HG03469 (cell line): ENCODE measurements around the gene DENND2D.

Experiments
- ATAC-seq: cut with Tn5 transposase; IDR thresholded peaks from one replicate; pipeline ENCODE4 v1.9.1; 2021; ENCODE audit warnings: mild to moderate bottlenecking, moderate library complexity, moderate number of reproducible peaks; ENCODE audit not compliant: unreplicated experiment

Gene DENND2D, protein sequence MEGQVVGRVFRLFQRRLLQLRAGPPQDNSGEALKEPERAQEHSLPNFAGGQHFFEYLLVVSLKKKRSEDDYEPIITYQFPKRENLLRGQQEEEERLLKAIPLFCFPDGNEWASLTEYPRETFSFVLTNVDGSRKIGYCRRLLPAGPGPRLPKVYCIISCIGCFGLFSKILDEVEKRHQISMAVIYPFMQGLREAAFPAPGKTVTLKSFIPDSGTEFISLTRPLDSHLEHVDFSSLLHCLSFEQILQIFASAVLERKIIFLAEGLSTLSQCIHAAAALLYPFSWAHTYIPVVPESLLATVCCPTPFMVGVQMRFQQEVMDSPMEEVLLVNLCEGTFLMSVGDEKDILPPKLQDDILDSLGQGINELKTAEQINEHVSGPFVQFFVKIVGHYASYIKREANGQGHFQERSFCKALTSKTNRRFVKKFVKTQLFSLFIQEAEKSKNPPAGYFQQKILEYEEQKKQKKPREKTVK

GRCh38 chr1:111199881-111200801 lies at the start of gene DENND2D:
TSS of gene DENND2D (minus strand) at chr1:111200646. CDS start at chr1:111200459, 187 bp downstream.
- no peak for ATAC-seq

DNA sequence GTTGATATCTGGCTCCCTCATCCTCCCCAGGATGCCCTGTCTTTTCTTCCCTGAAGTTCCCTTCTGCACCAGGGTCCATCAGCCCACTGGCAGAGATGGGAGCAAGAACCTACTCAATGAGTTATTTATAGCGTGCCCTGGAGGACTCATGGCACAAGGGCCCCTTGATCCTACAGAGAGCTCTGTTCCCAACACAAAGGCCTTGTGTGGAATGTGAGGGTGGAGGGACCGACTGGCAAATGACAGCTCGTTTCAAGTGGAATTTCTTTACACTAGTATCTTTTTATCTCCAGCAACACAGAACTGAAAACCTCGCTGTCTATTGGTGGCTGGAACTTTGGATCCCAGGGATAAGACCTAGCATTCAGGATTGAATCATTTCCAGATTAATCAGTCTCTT lies 49.5 kb upstream of the DENND2D start:
- no peak for ATAC-seq

DNA sequence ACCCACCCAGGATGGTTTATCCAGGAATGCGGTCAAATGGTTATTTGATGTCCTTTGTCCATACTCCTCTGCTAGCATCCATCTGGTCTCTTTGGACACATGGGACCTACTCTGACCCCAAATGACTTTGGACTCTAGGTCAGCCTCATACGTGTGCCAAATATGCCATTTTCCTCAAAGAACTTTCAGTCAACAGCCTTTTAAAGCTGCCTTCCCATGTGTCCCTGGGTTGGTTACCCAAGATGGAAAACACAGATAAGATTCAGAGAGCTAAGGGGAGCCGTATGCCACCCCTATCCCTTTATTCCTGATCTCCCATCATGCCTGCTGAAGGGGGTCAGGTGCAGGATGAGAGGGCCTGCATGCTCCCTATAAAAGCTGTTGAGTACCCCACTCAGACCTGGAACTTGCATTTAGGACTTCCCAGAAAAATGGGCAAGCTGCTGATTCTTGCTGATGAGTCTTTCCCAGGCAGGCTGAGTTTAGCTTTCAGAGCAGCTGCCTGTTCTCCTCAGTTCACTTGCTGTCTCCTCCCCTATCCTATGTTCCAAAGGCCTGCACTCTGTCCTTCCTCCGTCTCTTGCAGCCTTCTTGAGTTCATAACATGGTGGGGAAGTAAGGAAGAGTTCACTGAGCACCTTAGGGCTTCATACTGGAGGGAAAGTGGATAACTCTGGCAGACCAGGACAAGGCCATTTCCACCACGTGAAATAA lies 46.8 kb upstream of the DENND2D start:
- no peak for ATAC-seq

DNA sequence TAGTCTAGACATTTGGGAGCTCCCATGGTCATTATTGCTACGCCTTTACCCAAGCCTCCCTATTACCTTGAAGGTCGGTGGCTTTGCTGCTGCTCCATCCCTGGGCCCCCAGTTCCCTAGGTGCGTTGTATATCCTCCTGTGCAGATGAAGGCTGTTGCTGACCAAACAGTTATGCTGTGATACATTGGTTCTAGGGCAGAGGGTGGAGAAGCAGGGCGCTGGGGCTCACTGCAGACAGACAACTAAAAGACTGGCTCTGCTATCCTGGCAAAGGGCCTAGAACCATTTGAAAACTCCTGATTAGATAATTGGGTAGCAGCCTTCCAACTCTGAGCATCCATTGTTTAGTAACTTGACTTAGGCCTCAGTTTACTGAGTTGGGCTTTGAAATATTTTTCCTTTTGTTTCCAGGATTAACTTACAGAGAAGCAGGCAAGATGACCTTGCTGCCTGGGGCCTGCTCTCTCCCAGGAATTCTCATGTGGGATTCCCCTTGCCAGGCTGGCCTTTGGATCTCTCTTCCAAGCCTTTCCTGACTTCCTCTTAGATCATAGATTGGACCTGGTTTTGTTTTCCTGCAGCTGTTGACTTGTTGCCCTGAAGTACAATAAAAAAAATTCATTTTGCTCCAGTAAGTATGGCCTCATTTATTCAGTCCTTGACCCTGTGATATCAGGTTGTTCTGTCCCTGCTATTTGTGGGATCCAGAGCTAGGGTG lies 42.5 kb upstream of the DENND2D start:
- no peak for ATAC-seq

DNA sequence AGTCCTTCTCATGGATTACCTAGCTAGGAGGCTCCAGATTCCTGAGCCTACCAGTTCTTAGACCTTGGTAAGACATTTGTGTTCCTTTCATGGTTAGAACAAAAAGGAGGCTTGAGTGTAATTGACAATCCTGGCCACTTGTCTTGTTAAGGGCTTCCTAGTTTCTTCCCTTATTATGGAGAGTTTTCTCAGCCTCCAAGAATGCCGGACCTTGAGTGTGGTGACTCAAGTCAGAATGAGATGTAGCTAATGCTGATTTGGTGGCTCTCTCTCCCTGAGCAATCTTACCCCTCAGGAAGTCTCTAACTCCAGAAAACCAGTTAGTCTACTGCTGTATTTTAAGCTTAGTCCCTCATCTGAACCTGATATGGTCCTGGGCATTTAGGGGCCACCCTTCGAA lies 41.4 kb upstream of the DENND2D start:
- no peak for ATAC-seq

DNA sequence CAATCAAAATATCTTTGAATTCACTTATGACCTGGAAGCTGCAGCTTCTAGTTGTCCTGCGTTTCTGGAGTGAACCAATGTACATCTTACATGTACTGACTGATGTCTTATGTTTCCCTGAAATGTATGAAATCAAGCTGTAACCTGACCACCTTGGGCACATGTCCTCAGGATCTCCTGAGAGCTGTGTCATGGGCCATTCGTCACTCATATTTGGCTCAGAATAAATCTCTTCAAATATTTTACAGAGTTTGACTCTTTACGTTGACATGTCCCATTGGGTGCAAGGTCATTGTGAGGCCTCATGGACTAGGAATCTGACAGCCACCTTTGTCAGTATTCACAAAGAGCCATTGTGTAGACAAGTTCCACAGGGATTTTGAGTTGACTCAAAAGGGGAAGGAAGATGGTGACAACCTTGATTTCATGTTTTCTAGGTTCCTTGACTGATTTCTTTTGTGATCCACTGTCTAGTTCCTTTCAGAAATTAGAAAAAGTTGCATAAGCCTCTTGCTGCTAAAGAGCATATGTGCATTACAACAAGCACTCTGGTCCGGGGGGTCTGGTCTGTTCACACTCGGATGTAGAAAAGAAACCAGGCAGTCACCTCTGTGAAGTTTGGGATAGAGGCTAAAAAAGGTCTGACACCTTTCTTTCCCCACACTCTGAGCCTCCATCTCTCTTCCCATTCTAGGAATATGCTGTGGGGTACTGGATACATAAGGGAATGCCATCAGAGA lies 37.8 kb upstream of the DENND2D start:
- ATAC-seq, result no peak

GRCh38 chr1:111236806-111237205 lies 36.4 kb upstream of the DENND2D start:
- no peak for ATAC-seq

DNA sequence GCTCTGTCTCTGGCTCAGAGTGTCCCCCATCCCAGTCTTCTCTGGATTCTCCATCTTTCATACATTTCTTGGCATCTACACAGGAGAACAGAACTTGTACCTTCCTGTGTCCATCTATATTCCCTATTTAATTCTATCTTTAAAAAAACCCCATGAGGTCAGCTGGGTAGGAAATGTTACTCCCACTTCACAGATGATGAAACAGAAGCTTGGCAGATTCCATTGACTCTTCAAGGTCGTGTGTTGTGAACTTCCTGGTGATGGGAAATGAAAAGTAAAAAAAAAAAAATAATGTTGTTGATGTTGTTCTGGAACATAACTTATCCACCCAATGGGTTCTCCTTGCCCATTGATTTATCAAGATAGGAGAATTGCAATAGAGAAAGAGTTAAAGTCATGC lies 35.9 kb upstream of the DENND2D start:
- no peak for ATAC-seq

DNA sequence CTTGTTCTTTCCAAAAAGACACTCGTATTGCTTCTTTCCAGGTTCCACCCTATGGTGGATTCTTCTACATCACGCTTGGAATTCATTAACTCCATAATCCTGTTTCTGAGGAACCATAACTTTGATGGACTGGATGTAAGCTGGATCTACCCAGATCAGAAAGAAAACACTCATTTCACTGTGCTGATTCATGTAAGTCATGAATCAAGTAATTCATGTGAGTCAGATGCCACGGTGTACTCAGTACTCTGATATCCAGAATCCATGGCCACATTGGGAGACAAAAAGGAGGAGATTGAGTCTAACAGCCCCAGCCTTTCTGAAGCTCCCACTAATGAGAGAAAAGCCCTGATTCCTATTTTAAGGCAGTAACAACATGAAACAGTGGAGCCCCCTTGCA lies 34.4 kb upstream of the DENND2D start:
- ATAC-seq, result no peak

DNA sequence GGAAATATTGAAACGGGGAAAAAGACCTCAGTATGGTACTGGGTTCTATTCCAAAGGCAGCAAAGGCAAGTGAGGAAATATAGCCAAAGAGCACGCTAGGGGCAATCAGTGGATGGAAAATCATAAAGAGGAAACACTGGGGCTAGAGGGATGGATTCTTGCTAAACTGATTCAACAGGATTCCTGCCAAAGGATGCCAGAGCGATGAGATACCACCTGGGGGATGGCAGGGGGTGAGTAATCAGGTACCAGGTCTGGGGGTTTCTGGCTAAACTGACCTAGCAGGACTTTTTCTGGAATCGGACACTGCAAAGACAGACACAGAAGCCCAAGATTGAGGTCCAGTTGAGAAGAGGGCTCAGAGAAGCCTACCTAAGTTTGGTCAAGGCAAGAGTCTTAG lies 33.8 kb upstream of the DENND2D start:
- ATAC-seq, result no peak

- no peak for ATAC-seq
Measured at GRCh38 chr1:111232134-111232533, 31.7 kb upstream of the DENND2D start.

DNA sequence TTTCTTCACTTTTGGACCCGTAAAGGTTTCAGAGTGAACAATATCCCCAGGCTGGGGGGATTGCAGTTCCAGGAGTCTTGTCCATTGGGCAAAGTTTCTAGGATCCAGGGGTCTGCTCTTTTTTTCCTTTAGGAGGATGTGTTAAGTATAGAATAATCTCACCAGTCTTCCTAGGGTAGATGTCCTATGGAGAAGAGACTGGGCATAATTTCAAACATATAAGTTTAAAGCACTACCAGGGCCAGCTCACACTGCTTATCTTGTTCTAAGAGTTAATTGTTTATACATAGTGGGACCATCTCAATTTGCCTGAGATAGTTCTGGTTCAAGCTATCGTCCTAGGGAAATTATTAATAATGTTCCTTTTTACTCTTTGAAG lies 28.3 kb upstream of the DENND2D start:
- ATAC-seq, result no peak

DNA sequence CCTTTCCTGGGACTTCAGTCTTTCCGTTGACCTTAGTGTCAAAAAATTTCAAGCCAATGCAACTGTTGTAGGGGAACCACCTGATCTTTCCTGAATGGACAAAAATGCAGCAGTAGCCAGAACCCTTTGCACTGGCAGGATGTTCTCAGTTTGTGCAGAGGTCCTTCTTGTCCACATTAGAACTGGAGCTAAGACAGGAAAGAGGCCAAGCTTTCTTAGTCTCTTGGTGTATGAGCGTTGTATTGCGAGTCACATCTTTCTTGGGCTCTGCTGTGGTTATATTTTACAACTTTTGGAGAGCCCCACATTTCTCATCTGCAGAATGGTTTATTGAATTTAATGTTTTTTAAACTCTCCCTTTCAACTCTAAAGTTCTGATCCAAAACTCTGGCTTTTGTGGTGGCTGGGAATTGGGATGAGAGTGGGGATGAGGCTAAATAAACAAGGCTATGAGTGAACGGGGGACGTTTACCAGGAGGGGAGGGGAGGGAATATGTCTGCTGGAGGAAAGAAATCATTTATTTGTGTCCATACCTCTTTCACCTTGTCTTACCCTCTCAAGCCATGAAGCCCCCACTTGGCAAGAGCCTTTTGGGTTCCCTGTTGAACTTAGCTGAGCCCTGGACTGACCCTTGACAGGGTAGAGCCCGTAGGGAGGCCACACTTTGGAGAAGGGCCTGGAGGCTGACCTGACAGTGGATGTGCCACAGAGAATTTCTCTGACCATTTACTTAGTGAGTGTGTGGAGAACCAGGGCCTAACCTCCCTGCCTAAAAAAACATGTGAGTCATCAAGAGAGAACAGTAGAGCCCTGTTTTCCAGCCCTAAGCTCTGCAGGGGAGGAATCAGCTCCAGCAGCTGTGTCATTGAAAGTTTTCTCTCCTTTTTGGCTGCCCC lies 27.7 kb upstream of the DENND2D start:
- ATAC-seq, result no peak

GRCh38 chr1:111227434-111227833 lies 27.0 kb upstream of the DENND2D start, which contains the start of gene CHI3L2:
TSS of gene CHI3L2 (plus strand) at chr1:111227713. CDS start at chr1:111227730, 17 bp downstream.
- no peak for ATAC-seq

DNA sequence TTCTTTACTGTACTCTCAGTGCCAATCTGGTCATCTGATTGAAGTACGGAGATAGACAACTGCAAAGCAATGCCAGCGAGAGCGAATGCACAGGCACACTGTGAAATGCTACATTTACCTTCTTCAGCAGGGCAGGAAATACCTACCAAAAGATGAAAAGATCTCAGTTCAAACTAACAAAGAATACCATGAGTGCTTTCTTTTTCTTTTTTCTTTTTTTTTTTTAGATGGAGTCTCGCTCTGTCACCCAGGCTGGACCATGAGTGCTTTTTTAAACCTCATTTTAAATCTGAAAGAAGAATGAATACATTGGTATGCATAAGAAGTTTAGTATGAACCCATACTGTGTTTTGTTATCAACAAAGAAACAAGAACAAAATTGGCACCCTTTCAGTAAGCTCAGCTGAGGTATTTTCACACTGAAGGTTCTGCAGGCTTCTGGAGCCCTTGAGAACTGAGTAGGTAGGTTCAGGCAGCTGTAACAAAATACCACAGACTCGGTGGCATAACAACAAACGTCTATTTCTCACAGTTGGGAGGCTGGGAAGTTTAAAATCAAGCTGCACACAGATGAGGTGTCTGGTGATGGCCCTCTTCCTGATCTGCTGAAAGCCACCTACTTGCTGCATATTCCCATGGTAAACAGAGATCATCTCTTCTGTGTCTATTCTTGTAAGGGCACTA lies 25.4 kb upstream of the DENND2D start:
- ATAC-seq, result no peak

- ATAC-seq, result no peak
Measured at GRCh38 chr1:111225091-111225490, 24.6 kb upstream of the DENND2D start.

- ATAC-seq, result no peak
Measured at GRCh38 chr1:111223126-111223685, 22.8 kb upstream of the DENND2D start.
